Kidney capillary endothelial cell (primary cell): ENCODE measurements around the gene GPC3.

Source experiments
- DNase-seq: peaks from one replicate; pipeline ENCODE4 v3.0.0-alpha.2; 2018; ENCODE audit warnings: low spot score

Gene GPC3

GRCh38 chrX:133840415-133840814 lies 145.0 kb downstream of the GPC3 start:
- DNase-seq = no peak

GRCh38 chrX:133838761-133839676 lies 146.4 kb downstream of the GPC3 start:
- DNase-seq = peak; percentile 33

- DNase-seq = no peak
Measured at GRCh38 chrX:133837091-133837490, 148.3 kb downstream of the GPC3 start.

GRCh38 chrX:133836561-133836960 lies 148.8 kb downstream of the GPC3 start:
- DNase-seq = no peak

GRCh38 chrX:133834771-133835170 lies 150.6 kb downstream of the GPC3 start:
- DNase-seq = no peak

GRCh38 chrX:133819546-133819945 lies 165.8 kb downstream of the GPC3 start:
- DNase-seq = no peak

- DNase-seq = no peak
Measured at GRCh38 chrX:133818019-133818418, 167.4 kb downstream of the GPC3 start.

- DNase-seq = no peak
Measured at GRCh38 chrX:133815496-133815895, 169.9 kb downstream of the GPC3 start.

- no peak for DNase-seq
Measured at GRCh38 chrX:133813971-133814370, 171.4 kb downstream of the GPC3 start.

GRCh38 chrX:133812402-133812801 lies 173.0 kb downstream of the GPC3 start:
- DNase-seq = no peak

GRCh38 chrX:133810925-133811324 lies 174.5 kb downstream of the GPC3 start:
- no peak for DNase-seq

GRCh38 chrX:133804072-133804471 lies 181.3 kb downstream of the GPC3 start:
- DNase-seq = no peak

GRCh38 chrX:133796282-133796681 lies 189.1 kb downstream of the GPC3 start:
- DNase-seq = no peak

- no peak for DNase-seq
Measured at GRCh38 chrX:133794126-133794525, 191.3 kb downstream of the GPC3 start.

- DNase-seq = no peak
Measured at GRCh38 chrX:133793626-133794025, 191.8 kb downstream of the GPC3 start.

- DNase-seq = peak; percentile 58
Measured at GRCh38 chrX:133792198-133792953, 193.0 kb downstream of the GPC3 start.

- DNase-seq = no peak
Measured at GRCh38 chrX:133789829-133790228, 195.6 kb downstream of the GPC3 start.

- no peak for DNase-seq
Measured at GRCh38 chrX:133786382-133786781, 199.0 kb downstream of the GPC3 start.

- no peak for DNase-seq
Measured at GRCh38 chrX:133783274-133783673, 202.1 kb downstream of the GPC3 start.

GRCh38 chrX:133781174-133781573 lies 204.2 kb downstream of the GPC3 start:
- no peak for DNase-seq

GRCh38 chrX:133776072-133776471 lies 209.3 kb downstream of the GPC3 start:
- DNase-seq = no peak

GRCh38 chrX:133774807-133775206 lies 210.6 kb downstream of the GPC3 start:
- DNase-seq = no peak

- DNase-seq = no peak
Measured at GRCh38 chrX:133771086-133771646, 214.2 kb downstream of the GPC3 start.
